Kidney epithelial cell (primary cell): ENCODE measurements around the gene PATJ. TPM values are rescaled to one million over a fixed set of nuclear protein-coding genes. Genes with fewer than 3 reads are reported as not detected.

Experiments
- DNase-seq: peaks from one replicate; pipeline ENCODE4 v3.0.0-alpha.2; 2010; ENCODE audit warnings: low read depth
- H3K27me3 ChIP-seq: 2 replicates; pipeline ENCODE4 v1.6.0; 2011; ENCODE audit warnings: low read length; ENCODE audit not compliant: control insufficient read depth, insufficient read depth
- H3K36me3 ChIP-seq: 2 replicates; pipeline ENCODE4 v1.5.1; 2011; ENCODE audit warnings: low read length; ENCODE audit not compliant: control insufficient read depth, insufficient read depth
- H3K4me3 ChIP-seq: 2 replicates; pipeline ENCODE4 v1.5.1; 2011; ENCODE audit warnings: low read depth, mild to moderate bottlenecking, control low read depth, low read length
- CTCF ChIP-seq: IDR thresholded peaks from 2 replicates; pipeline ENCODE4 v1.5.1; 2011; ENCODE audit warnings: mild to moderate bottlenecking, moderate library complexity, low read length, control low read depth, inconsistent platforms; ENCODE audit not compliant: insufficient read depth, poor library complexity, severe bottlenecking
- total RNA-seq: library from RNA; depleted of rRNA; stranded (reverse); fragments of >200 nt; gene quantifications from 2 replicates; pipeline ENCODE4 v1.2.3, GENCODE V29; 2015

Gene PATJ
- total RNA-seq, 1 donor from 2014 or later = 27.1 TPM

- Histone ChIP-seq H3K4me3 (no peak overlapping the region), H3K27me3 (no peaks in the 10 kb centered on the region), H3K36me3 (no peaks in the 10 kb centered on the region)
- no peak for TF ChIP-seq CTCF
- no peak for DNase-seq
Observed at GRCh38 chr1:62207187-62207586, 464.9 kb downstream of the PATJ start.

GRCh38 chr1:62208087-62208486 is 465.8 kb downstream of the PATJ start:
- DNase-seq = no peak
- TF ChIP-seq CTCF = no peak
- no peak overlapping the region for H3K4me3 ChIP-seq
- no peaks in the 10 kb centered on the region for H3K27me3 ChIP-seq
- H3K36me3 ChIP-seq = no peaks in the 10 kb centered on the region

GRCh38 chr1:62208970-62209369 is 466.7 kb downstream of the PATJ start:
- H3K4me3 ChIP-seq = no peak overlapping the region
- TF ChIP-seq CTCF = no peak
- H3K36me3 ChIP-seq = no peaks in the 10 kb centered on the region
- no peak for DNase-seq
- no peaks in the 10 kb centered on the region for H3K27me3 ChIP-seq

- H3K36me3 ChIP-seq = no peaks in the 10 kb centered on the region
- no peak overlapping the region for H3K4me3 ChIP-seq
- H3K27me3 ChIP-seq = no peaks in the 10 kb centered on the region
- no peak for DNase-seq
- no peak for TF ChIP-seq CTCF
Observed at GRCh38 chr1:62209931-62210595, 467.8 kb downstream of the PATJ start.

GRCh38 chr1:62210960-62211359 is 468.7 kb downstream of the PATJ start:
- no peak for DNase-seq
- Histone ChIP-seq H3K4me3 (no peak overlapping the region), H3K27me3 (no peaks in the 10 kb centered on the region), H3K36me3 (no peaks in the 10 kb centered on the region)
- no peak for TF ChIP-seq CTCF

- Histone ChIP-seq H3K27me3 (no peaks in the 10 kb centered on the region), H3K4me3 (no peak overlapping the region), H3K36me3 (no peaks in the 10 kb centered on the region)
- no peak for DNase-seq
- TF ChIP-seq CTCF = no peak
Observed at GRCh38 chr1:62212411-62212810, 470.1 kb downstream of the PATJ start.
